Tibial artery (tissue), 4 donors: ENCODE results near the gene CTSS.

Experiments
- DNase-seq, 2 donors: peaks; one replicate each; pipeline ENCODE4 v3.0.0-alpha.2; 2019
- H3K27ac ChIP-seq, 2 donors: fragments of 200-600 bp; sonication (generic) in 1 of 2; 1 replicate in 1 of 2; 2 replicates in 1 of 2; pipeline ENCODE4 v1.5.1; 2018 to 2019; ENCODE audit warnings: mild to moderate bottlenecking in 1 of 2
- H3K27me3 ChIP-seq, 2 donors: fragments of 200-600 bp; sonication (generic) in 1 of 2; one replicate each; pipeline versions ENCODE4 v1.5.1 to v1.6.0; 2016 to 2019
- H3K36me3 ChIP-seq, 3 donors: fragments of 200-600 bp; sonication (generic) in 2 of 3; one replicate each; pipeline ENCODE4 v1.5.1; 2016 to 2019; ENCODE audit warnings: mild to moderate bottlenecking in 2 of 3
- H3K4me1 ChIP-seq, 4 donors: fragments of 200-600 bp; sonication (generic) in 2 of 4; 1 replicate in 3 of 4; 2 replicates in 1 of 4; pipeline ENCODE4 v1.5.1; 2016 to 2019
- H3K4me3 ChIP-seq, 2 donors: fragments of 200-600 bp; sonication (generic) in 1 of 2; 1 replicate in 1 of 2; 2 replicates in 1 of 2; pipeline ENCODE4 v1.5.1; 2018 to 2019; ENCODE audit warnings: mild to moderate bottlenecking in 2 of 2
- H3K9me3 ChIP-seq, 3 donors: fragments of 200-600 bp; sonication (generic) in 1 of 3; one replicate each; pipeline ENCODE4 v1.5.1; 2016 to 2019
- intact Hi-C: fragments of 100-400 bp; cut with DNase I; formaldehyde crosslinking; loops from one replicate; pipeline ENCODE4 v1.15.0; 2023; ENCODE audit warnings: low total_unique reads
- TF ChIP-seq, protein P1 (sequence below), 2 experiments: fragments of 200-600 bp in 1 of 2; fragments of 450-650 bp in 1 of 2; IDR thresholded peaks; one replicate each; pipeline ENCODE4 v1.5.1; 2017 to 2019; ENCODE audit warnings: antibody characterized with exemption in 2 of 2, mild to moderate bottlenecking in 1 of 2, moderate library complexity in 1 of 2

The CTSS gene

DNA sequence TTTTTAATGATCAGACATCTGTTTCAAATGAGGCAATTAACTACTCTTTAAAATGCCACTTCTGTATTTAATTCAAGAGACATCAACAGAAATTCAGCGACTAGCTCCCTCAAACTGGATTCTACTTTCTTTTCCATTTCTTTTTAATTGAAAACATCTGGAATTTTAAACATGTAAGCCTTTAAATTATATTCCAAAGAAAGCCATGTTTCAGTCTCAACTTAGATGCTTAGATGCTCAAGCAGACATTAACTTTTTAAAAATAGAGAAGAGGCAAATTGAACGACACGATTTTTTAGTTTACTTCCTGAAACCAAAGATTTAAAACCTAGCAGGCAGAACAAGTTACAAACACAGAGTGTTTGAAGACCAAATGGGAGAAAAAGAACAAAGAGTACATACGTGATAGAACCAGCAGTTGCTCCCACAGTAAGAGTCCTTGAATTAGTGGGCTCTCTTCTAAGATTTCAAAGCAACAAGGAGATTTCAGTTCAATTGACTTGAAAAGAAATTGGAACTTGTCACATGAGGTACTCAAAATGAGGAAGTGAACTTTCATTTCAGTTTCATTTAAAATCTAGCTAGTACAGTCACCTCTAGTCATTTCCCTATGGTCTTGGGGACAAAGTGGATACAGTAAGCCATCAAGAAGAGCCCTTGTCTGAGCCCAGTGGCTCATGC, at the start of gene CTSS:
Gene CTSS (minus strand): TSS at position 483 of the 681 bp plus-strand sequence. CDS start 1,015 bp downstream, outside the sequence.
- Histone ChIP-seq H3K27ac (peak within 1 kb of the TSS in 1 of 2 donors; percentile 47), H3K27me3 (no peaks in the 10 kb centered on the region), H3K36me3 (no peaks in the 10 kb centered on the region), H3K9me3 (no peaks in the 10 kb centered on the region), H3K4me1 (peaks cover 0 to 7% (median 0%) of the 10 kb centered on the region in 4 donors), H3K4me3 (peak within 1 kb of the TSS; percentile 28 to 29)
- TF ChIP-seq, protein P1, sequence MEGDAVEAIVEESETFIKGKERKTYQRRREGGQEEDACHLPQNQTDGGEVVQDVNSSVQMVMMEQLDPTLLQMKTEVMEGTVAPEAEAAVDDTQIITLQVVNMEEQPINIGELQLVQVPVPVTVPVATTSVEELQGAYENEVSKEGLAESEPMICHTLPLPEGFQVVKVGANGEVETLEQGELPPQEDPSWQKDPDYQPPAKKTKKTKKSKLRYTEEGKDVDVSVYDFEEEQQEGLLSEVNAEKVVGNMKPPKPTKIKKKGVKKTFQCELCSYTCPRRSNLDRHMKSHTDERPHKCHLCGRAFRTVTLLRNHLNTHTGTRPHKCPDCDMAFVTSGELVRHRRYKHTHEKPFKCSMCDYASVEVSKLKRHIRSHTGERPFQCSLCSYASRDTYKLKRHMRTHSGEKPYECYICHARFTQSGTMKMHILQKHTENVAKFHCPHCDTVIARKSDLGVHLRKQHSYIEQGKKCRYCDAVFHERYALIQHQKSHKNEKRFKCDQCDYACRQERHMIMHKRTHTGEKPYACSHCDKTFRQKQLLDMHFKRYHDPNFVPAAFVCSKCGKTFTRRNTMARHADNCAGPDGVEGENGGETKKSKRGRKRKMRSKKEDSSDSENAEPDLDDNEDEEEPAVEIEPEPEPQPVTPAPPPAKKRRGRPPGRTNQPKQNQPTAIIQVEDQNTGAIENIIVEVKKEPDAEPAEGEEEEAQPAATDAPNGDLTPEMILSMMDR (IDR thresholded peaks at IDR 0.05), result no peak
- intact Hi-C loops, result no loop called here
- no peak for DNase-seq

DNA sequence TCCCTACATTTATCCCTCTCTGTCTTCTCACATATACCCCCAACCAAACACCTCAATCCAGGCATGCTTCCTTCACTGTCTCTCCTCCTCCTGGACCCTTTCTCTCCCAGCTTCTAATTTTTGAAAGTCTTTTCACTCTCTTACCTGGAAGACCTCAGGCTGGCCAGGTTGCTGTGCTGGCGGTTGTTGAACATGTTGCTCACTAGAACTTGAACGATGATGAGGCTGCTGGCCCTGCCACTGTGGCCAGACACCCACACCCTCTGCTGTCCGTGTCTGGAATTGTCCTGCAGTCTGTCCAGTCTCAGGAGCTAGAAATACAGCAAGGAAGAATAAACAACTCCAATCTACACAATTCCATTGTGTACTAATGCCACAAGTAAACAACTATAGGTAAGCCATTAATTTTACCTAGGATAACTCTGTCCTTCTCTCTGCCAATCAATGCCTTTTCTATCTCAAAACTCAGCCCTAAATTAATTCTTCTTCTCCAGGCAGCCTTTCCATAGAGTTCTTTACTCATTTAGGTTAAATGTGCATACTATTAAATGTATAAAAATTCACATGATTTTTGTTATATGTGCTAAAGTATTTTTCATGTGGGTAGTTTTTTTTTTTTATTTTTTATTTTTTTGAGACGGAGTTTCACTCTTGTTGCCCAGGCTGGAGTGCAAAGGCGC, 47.6 kb upstream of the CTSS start:
- Histone ChIP-seq H3K27ac (no peak overlapping the region), H3K36me3 (peaks cover 73 to 80% (median 74%) of the 10 kb centered on the region in 3 donors), H3K4me3 (no peak overlapping the region), H3K27me3 (no peaks in the 10 kb centered on the region), H3K4me1 (peaks cover 0 to 12% (median 3%) of the 10 kb centered on the region in 4 donors), H3K9me3 (no peaks in the 10 kb centered on the region)
- DNase-seq, result peak; percentile 66 to 72
- intact Hi-C loops, result no loop called here
- TF ChIP-seq, protein P1 (IDR thresholded peaks at IDR 0.05), result peak; percentile 46 to 47

DNA sequence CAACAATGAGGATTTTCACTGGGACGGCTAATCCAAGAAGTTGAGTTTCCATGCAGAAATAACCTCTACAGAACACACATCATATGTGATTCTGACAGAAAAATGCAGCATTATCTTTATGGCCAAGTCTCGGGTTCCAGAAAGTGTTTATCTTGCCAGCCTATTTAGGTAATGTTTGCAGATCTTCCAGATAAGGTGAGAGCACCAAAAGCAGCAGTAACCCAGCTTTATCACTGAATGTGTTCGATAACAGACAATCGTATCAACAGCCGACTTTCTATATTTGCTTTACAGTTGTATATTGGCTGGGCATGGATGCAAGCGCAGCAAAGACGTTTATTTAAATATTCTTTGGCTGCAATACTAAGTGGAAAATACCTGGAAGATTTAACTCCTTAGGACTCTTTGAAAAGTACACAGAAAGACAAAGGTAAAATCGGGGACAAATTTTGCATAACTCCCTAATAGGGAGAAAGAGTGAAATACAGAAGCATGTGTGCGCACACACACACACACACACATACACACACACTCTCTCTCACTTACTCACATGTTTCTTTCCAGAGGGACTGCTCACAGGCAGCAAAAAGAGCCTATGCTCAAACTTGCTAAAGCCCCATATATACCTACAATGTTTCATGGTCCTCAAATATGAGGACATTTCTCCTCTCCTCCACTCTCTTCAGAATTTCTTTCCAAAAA, 45.5 kb upstream of the CTSS start:
- Histone ChIP-seq H3K4me1 (peaks cover 0 to 23% (median 7%) of the 10 kb centered on the region in 4 donors), H3K4me3 (no peak overlapping the region), H3K27ac (no peak overlapping the region), H3K27me3 (no peaks in the 10 kb centered on the region), H3K9me3 (no peaks in the 10 kb centered on the region), H3K36me3 (peaks cover 52 to 60% (median 54%) of the 10 kb centered on the region in 3 donors)
- TF ChIP-seq, protein P1 (IDR thresholded peaks at IDR 0.05), result no peak
- no peak for DNase-seq
- intact Hi-C loops, result no loop called here

DNA sequence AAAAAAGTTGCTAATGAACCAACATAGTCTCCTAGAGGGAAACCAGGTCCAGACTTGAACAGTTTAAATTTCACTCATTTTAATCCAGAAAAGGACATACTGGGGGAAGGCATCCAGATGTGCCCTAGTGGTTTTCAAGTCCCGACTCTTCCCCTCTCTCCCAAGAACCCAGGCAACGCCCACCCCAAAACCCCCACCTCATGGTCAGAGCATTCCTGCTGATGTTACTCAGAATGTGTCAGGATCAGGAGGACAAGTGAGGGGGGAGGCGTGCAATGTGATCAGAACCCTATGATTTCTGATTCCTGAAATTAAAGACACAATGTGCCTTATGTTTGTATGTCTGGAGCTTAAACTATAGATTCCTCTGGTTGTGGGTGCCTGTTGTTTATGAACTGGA, 44.1 kb upstream of the CTSS start:
- Histone ChIP-seq H3K9me3 (no peaks in the 10 kb centered on the region), H3K4me3 (no peak overlapping the region), H3K27ac (peak overlapping the region in 1 of 2 donors; percentile 55), H3K4me1 (peaks cover 0 to 23% (median 7%) of the 10 kb centered on the region in 4 donors), H3K27me3 (no peaks in the 10 kb centered on the region), H3K36me3 (peaks cover 39 to 45% (median 40%) of the 10 kb centered on the region in 3 donors)
- peak in 1 of 2 donors; percentile 64 for DNase-seq
- intact Hi-C loops, result no loop called here
- TF ChIP-seq, protein P1 (IDR thresholded peaks at IDR 0.05), result no peak

DNA sequence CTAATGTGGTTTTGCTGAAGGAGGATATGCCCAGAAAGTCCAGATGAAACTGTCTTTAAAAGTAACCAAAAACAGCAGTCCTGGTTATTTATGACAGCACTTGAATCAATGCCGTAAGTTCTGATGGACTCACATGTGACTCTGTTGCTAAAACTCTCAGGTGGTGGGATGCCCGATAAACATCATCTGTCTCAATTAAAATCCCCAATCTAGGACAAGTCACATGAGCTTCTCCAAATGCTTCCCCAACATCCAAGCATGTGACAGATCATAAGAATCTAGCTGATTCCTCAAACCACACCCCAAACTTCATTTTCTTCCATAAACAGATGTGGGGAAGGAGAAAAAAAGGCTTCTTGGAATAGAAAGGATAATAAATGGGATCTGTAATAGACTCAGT, 43.3 kb upstream of the CTSS start:
- no peak for DNase-seq
- peaks cover 0 to 23% (median 7%) of the 10 kb centered on the region in 4 donors for H3K4me1 ChIP-seq
- H3K27ac ChIP-seq, result peak overlapping the region; percentile 55 to 64
- intact Hi-C loops, result no loop called here
- H3K27me3 ChIP-seq, result no peaks in the 10 kb centered on the region
- peak overlapping the region in 1 of 2 donors; percentile 45 for H3K4me3 ChIP-seq
- TF ChIP-seq, protein P1 (IDR thresholded peaks at IDR 0.05), result no peak
- no peaks in the 10 kb centered on the region for H3K9me3 ChIP-seq
- peaks cover 31 to 43% (median 32%) of the 10 kb centered on the region in 3 donors for H3K36me3 ChIP-seq
